NCI-H345 (cell line): ENCODE measurements around the gene FASN.

Source experiments
- DNase-seq: peaks from one replicate; lab custom pipeline; 2025; lab: John Stamatoyannopoulos, UW

Gene FASN

DNA sequence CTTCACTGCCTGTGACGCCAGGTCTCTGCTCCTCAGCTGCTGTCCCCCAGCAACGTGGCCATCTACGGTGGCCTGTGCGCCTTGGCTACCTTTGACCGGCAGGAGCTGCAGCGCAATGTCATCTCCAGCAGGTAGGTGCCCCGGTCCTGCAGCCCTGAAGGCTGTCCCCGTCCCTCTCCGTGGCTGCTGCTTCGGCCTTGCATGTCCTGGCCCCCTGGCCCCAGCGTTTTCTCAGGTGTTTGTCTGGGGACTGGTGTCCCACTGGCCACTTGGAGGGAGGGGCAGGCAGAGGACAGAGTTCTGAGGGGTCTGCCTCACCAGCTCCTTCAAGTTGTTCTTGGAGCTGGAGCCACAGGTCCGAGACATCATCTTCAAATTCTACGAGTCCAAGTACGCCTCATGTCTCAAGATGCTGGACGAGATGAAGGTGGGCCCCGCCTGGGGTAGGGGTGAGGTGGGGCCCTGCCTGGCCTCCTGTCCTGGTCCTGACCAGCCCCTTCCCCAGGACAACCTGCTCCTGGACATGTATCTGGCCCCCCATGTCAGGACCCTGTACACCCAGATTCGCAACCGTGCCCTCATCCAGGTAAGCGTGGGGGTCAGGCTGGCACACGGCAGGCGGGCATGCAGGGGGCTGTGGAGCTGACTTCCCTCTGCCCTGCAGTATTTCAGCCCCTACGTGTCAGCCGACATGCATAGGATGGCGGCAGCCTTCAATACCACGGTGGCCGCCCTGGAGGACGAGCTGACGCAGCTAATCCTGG is 41.9 kb downstream of the FASN start:
- DNase-seq, result no peak

DNA sequence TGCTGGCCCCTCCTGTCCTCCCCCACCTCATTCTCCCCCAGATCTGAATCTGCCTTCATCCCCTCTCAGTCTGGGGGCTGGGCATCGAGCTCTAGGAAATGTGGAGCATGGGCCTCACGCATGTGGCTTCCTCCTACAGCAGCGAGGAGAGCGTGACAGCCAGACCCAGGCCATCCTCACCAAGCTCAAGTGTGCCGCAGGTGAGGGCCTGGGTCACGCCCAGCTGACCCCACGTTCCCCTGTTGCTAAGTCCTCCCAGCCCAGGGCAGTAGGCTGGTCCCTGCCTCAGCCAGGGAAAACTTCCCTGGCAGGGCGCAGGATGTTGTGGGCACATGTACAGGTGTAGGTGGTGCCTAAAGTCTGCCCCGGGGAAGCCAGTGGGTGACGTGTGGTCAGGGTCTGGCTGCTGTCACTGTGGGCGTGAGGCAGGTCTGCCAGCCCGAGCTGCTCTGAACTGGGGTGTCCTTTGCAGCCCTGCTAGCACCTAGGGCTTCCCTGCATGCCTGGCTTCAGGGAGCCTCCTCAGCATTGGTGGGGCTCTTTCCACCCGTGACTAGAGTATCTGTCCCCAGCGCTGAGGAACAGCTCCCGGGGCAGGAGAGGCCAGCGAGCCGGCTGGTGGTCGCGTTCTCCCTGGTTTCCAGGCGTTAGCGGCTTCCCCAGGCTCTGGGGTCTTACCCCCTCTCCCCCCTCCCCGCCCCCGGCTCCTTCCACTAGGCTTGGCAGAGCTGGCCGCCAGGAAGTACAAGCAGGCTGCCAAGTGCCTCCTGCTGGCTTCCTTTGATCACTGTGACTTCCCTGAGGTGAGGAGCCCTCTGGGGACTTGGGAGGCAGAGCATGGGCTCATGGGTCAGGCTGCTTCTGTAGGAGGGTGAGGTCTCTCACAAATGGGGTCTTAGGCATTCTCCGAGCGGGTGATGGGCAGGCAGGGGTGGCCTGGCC is 42.7 kb downstream of the FASN start:
- DNase-seq, result no peak

DNA sequence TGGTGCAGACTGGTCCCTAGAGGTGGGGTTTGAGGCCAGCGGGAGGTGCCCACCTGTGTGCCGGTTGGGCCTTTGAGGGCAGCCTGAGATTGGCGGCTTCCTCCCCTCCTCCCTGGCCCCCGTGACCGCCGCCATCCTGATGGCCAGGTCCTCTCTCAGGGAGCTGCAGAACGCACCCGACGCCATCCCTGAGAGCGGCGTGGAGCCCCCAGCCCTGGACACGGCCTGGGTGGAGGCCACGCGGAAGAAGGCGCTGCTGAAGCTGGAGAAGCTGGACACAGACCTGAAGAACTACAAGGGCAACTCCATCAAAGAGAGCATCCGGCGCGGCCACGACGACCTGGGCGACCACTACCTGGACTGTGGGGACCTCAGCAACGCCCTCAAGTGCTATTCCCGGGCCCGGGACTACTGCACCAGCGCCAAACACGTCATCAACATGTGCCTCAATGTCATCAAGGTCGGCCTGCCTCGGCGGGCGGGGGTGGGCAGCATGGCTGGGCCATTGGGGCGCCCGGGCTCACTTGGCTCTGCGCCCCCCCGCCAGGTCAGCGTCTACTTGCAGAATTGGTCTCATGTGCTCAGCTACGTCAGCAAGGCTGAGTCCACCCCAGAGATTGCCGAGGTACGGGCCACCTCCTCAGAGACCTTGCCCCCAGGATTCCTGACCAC is 43.5 kb downstream of the FASN start:
- DNase-seq, result no peak

DNA sequence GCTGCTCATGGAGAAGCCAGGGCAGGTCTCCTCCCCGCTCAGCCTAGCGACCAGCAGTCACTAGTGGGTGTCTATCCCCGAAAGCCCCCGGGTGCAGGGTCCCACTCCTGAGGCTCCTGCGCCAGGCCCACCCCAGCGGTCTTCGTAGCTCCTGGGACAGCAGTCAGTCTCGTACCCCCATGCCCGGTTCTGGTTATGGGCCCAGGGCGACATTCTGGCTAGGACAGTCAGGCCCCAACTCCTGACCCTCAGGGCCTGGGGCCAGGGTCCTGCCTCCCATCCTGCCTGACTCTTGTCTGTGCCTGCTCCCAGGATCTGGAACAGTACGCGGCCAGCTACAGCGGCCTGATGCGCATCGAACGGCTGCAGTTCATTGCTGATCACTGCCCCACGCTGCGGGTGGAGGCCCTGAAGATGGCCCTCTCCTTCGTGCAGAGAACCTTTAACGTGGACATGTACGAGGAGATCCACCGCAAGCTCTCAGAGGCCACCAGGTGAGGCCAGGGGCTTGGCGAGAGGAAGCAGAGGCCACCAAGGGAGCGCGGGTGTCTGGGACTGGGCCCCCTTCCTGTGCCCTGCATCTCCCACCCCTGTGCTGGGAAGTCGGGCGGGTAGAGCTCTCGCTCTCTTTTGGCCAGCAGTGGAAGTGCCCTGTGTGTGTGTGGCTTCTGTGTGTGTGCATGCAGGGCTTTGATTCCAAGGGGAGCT is 44.3 kb downstream of the FASN start:
- no peak for DNase-seq

DNA sequence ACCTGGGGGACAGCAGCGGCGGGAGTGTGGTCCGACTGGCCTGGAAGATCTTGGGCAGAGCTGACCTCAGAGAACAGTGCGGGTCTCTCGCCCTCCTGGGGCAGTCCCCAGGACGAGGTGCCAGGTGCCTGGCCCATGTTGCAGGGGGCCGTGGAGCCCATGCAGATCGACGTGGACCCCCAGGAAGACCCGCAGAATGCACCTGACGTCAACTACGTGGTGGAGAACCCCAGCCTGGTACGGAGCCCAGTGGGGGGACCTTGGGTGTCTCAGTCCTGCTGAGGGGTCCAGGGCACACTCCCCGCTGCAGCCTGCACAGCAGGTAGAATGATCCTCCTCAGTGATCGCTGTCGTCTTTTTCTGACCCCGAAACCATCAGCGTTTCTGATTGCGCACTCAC is 44.9 kb downstream of the FASN start:
- no peak for DNase-seq

DNA sequence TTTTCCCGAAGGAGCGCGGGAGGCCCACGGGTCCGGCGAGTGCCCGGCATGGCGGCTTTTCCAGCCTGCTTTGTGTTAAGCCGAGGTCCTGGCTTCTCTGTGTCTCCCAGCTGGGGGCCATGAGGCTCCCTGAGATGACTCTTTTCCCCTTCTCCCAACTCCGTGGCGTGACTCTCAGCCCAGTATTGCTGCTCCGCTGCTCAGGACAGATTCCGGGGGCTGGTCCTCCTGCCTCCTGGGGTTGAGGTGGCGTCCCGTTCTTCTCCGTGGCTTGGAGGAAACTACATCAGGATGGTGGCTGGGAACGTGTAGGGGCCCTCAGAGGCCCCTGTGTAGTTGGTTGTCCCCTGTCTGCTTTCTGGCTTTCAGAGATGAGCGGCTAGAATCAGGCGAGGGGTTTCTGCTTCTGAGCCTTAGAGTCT is 45.4 kb downstream of the FASN start:
- DNase-seq, result no peak

DNA sequence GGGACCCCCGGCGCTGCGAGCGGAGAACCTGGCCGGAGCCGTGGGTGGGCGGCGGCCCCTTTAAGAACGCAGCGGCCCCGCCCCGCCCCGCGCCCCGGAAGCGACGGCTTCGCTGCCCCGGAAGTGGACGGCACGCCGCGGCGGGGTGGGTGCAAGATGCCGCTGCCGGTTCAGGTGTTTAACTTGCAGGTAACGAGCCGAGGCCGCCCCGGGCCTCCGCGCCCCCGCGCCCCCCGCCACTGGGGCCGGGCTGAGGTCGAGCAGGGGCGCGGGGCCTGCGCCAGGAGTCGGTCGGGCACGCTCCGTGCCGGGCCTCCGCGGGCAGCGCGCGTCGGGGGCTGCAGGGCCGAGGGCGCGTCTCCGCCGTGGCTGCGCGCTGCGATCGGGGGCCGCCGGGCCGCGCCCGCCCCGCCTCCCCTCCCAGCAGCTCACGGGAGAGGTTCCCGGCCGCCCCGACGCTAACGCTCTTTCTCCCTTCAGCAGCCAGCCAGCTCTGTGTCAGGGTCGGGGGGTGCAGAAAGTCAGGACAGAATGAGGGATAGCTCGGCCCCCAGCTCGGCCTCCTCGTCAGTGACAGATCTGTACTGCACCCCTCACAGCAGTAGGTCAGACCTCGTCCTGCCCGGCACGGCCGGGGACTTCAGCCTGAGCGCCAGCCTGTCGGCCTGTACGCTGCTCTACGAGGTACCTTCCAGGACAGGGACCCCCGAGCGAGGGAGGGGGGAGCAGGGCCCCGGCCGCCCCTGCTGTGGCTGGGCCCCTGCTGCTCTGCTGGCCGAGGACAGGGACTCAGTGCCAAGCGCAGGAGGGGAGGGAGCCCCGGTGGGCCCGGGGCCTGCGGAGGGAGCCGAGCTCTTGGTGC is 46.0 kb downstream of the FASN start, which contains the start of the genes GPS1 and RFNG:
GPS1 (plus strand) TSS at position 123 of the 862 bp plus-strand sequence; CDS start at position 157, 34 bp downstream.
RFNG (minus strand) TSS at position 36 of the 862 bp plus-strand sequence. CDS start 45 bp downstream, outside the sequence.
- DNase-seq, result peak; percentile 87

DNA sequence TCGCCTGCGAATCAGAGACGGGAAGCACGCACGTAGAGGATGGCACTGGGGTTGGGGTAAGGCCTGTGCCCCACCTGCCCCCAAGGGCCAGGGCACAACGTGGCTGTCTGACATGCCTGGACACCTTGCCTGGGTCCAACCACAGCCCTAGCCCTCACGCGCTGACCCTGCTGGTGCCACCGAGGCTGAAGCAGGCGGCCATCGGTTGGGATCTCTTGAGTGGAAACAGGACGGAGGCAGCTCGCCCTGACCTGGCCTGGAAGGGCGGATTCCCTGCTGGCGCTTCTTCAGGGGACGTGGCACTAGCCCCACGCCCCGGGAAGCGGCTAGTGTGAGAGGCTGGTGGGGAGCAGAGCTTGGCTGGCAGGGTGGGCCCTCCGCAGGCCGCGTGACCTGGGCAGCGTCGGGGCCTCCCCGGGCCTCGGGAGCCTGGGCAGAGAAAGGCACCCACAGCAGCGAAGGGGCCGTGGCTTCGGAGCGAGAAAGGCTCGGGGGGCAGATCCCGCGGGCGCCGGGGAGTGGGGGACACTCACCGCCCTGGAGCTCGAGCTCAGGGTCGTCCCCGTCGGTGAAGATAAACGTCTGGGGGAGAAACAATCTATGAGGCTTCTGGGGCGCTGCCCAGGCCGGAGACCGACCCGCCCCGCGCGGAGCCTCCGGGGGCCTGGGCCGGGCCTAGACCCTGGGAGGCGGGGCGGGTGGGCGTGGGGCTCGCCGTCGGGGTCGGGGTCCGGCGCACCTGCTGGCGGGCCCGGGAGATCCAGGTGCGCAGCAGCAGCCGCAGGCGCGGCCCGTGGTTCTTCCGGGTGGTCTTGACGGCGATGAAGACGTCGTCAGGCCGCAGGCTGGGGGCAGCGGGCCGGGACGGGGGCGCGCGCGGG is 47.0 kb downstream of the FASN start:
- no peak for DNase-seq

DNA sequence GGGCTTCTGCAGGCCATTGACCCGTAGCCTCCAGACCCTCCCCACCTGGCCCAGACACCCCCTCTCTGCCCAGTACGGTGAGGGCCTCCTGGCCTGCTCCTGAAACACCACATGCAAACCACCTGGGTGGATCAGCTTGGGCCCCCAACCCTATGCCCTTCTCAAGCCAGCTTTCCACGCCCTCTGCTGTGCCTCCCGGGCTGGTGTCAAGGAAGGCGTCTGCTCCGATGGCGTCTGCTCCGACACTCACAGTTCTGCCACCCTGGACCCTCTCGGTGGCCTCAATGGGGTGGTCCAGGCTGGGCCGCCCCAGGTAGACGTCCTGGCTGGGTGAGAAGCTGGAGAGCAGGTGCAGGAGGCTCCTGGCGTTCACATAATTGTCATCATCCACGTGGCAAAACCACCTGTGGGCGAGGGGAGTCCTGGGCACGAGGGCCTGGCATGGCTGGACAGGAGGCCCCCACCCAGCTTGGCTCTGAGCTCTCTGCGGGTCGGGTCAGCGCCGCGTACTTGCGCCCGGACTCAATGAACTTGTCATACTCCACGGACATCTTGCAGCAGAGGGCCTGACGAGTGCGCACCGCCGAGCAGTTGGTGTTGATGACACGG is 47.8 kb downstream of the FASN start:
- DNase-seq, result no peak

DNA sequence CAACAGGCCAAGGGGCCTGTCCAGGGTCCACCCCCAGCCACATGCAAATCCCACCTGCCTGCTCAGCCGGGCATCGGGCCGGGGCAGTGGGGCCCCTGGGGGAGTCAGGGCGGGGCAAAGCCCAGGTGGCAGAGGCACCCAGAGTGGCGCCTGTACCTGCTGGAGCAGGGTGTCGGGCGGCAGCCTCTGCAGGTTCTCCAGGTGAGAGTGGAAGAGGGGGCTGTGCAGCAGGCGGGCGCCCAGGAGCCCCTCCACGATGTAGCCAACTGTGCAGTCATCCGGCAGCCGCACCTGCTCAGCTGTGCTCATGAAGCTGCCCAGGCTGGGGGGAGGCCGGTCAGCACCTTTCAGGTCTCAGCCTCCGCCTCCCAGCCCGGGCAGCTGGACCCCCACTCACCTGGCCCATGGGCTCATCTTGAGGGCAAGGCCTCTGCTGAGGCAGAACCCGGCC is 48.5 kb downstream of the FASN start:
- no peak for DNase-seq

DNA sequence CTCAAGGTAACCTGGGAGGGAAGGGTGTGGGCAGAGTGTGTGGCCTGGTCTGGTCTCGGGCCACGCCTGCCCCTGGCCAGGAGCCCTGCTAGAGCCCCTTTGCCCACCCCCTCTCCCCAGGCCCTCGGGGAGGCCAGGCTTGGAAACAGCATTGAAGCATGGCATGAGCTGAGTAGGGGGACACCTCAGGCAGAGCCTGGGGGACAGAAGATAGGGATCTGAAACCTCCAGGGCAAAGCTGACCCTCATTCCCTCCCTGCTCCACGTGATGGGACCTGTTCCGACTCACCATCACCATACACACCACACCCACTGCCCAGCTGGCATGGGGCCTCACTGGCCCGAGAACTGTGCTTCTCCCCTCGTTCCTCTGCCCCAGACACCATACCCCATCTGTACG is 48.9 kb downstream of the FASN start:
- no peak for DNase-seq

DNA sequence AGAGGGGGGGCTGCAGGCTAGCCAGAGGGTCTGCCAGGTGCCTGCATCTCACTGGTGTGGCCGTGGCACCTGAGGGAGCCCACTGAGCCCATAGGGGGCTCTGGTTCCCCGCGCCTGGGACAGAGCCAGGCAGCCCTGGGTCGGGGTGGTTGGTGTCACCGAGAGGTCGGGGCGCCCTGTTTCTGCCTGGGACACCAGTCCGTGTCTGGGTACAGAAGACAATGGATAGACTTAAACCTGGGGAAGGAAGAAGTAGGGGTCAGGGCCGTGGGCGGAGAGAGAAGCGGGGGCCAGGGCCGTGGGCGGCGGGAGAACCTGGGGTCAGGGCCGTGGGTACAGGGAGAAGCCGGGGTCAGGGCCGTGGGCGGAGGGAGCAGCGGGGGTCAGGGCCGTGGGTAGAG is 49.5 kb downstream of the FASN start:
- no peak for DNase-seq

DNA sequence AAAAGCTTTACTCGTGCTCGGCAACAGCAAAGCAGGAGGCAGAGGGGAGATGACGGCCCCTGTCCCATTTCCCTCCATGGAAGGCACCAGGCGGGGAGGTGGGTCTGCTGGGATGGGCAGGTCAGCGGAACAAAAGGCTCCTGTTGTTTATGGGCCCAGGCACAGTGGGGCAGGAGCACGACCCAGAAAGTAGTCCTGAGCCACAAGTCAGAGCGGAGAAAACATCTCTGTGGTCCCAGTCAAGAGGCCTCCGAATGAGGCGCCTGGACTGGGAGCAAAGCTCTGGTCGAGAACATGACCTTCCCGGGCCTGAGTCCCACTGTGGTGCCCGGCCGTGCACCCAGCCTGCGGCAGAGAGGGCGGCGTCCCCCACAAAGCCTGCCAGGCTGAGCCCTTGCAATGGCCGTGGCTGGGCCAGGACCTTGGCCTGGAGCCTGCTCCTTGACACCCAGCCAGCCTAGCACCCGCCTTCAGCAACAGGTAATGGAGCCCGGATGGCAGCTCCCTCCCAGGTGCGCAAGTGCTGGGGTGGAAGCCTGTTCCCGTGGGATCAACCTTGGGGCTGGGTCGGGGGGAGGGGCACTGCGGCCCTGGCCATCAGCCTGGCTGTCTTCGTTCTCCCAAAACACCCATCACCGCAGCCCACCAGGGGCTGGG is 50.0 kb downstream of the FASN start:
- no peak for DNase-seq

DNA sequence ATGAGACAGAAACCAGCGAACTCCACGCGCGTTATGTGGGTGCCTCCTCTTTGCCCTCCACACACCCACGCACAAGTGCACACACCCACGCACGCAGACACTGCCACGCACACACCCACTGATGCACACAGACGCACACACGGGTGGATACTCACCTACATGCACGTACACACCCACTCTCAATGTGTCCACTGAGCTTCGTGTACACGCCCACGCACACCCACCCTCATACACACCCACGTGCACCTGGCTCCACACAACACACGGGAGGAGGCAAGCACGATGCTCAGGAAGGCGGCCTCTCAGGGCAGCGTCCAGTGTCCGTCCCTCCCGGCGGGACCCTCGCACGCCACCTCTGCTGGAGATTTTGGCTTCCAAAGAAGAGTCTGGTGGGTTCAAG is 50.7 kb downstream of the FASN start:
- DNase-seq, result no peak

DNA sequence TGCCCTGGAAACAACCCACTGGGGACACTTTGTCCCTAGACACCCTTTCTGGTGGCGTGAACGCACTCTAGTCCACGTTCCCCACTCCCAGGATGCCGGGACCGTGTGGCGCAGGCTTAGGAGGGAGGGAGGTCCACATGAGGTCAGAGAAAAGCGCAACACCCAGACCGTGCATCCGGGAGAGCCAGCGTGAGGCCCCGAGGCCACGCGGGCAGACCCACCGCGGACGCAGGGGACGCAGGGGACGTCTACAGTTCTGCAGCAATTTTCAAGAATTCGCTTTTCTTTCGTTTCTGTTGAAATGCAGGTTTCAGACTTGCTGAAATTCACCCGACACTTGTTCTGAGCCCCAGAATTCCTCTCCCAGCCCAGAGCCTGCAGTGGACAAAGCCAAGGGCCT is 51.1 kb downstream of the FASN start:
- no peak for DNase-seq

DNA sequence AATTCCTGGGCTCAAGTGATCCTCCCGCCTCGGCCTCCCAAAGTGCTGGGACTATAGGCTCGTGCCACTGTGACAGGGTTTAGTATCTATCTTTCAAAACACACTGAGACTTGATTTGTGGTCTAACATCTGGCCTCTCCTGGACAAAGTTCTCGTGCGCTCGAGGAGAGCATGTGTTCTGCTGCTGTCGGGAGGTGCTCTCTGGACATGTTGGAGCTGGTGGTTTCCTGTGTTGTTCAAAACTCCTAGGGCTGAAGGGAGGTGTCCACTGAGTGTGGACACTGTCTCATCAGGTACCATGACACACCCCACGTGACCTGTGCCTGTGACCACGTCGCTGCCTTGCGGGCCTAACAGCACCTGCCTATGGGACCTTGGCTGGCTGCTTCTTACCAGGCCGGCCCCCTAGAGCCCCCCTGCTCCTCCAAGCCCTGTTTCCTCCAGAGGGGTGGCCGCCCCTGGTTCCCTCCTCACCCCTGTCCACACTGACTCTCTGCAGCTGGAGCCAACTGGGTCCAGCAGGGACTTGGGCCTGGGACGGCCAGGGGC is 52.0 kb downstream of the FASN start:
- DNase-seq, result no peak

DNA sequence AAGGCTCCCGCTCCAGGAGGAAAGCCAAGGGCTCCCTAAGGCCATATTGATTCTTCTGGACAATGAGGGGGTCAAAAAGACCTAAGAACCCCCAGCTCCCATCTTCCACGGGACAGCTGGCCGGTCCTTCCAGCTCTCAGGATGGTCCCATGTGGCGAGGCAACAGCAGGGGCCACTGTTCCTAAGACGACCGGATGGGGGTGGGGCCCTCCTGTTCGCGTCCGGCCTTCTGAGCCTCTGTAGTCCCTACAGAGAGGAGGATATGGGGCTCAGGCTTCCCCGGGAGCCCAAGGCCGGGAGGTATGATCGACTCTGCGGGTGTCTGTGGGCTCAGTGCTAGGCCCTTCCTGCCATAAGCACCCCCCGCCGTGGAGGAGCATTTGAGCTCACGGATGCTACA is 54.5 kb downstream of the FASN start:
- DNase-seq, result no peak

DNA sequence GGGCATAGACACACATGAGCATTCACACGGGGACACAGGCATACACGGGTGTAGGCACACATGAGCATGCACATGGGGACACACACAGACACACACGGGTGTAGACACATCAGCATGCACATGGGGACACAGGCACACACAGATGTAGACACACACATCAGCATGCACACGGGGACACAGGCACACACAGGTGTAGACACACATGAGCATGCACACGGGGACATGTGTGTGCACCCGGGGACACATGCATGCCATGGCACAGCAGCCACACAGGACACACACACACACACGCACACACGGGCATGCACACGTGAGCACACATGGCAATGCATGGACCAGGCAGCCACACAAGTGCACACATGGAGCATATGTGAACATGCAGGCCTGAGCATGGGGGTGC is 55.4 kb downstream of the FASN start:
- no peak for DNase-seq
